PC-3 (cell line): ENCODE results near the gene IFFO2.

Source experiments
- EZH2 ChIP-seq: fragments of 300-600 bp; sonication (generic); IDR thresholded peaks from one replicate; pipeline ENCODE4 v1.6.1; 2017; ENCODE audit warnings: antibody characterized with exemption, mild to moderate bottlenecking, low read length; ENCODE audit not compliant: unreplicated experiment
- EZH2phosphoT487 ChIP-seq: fragments of 300-600 bp; sonication (generic); IDR thresholded peaks from 2 replicates; pipeline ENCODE4 v1.6.1; 2018; ENCODE audit warnings: mild to moderate bottlenecking, antibody characterized with exemption, low read length, borderline replicate concordance
- TF ChIP-seq, protein P1 (sequence below): fragments of 300-600 bp; sonication (generic); conservative IDR thresholded peaks from 2 replicates; pipeline ENCODE4 v1.5.1; 2017; ENCODE audit warnings: antibody characterized with exemption, low read depth, mild to moderate bottlenecking, low read length

DNA sequence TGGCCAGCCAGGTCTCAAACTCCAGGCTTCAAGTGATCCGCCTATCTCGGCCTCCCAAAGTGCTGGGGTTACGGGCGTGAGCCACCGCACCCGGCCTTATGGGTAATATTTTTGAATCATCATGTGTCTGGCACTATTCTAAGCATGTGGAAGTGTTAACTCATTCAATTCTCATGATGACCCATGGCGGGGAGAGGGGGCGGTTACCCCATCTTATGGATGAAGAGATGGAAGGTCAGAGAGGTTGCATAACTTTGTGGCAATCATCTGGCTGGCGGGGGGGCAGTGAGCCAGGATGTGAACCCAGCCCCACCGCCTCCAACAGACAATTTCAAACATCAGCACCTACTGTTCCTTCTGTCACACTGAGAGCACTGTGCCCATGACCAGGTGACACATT, 85.5 kb downstream of the IFFO2 start:
- TF ChIP-seq, protein P1, sequence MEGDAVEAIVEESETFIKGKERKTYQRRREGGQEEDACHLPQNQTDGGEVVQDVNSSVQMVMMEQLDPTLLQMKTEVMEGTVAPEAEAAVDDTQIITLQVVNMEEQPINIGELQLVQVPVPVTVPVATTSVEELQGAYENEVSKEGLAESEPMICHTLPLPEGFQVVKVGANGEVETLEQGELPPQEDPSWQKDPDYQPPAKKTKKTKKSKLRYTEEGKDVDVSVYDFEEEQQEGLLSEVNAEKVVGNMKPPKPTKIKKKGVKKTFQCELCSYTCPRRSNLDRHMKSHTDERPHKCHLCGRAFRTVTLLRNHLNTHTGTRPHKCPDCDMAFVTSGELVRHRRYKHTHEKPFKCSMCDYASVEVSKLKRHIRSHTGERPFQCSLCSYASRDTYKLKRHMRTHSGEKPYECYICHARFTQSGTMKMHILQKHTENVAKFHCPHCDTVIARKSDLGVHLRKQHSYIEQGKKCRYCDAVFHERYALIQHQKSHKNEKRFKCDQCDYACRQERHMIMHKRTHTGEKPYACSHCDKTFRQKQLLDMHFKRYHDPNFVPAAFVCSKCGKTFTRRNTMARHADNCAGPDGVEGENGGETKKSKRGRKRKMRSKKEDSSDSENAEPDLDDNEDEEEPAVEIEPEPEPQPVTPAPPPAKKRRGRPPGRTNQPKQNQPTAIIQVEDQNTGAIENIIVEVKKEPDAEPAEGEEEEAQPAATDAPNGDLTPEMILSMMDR, result no peak
- TF ChIP-seq EZH2 (no peak), EZH2phosphoT487 (no peak)
